Raji (cell line): ENCODE data around the gene EYA4.

Experiments
- POLR2A ChIP-seq: IDR thresholded peaks from 2 replicates; pipeline ENCODE4 v1.6.1; 2011; ENCODE audit warnings: low read depth, low read length, control low read depth; ENCODE audit not compliant: insufficient read depth

Gene EYA4

DNA sequence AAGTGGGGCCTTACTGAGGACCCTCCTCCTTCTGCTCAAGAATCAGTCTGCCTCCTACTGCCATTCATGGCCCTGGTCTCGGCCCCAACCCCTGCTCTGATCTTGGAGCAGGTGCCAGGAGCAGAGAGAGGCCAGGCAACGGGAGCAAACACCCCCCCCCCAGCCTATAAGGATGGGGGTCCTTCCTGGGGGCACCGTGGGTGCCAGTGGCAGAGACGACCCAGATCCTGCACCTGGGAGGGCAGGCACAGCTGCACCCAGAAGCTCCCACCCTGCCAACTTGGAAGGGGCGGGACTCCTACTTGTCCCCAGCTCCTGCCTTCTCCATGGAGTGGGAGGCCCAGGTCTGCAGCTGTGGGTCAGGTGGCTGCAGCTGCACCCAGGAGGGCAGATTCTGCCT is 183.2 kb downstream of the EYA4 start:
- TF ChIP-seq POLR2A, result no peak

- no peak for TF ChIP-seq POLR2A
Observed at GRCh38 chr6:133426038-133426437, 184.9 kb downstream of the EYA4 start.

GRCh38 chr6:133428295-133428694 is 187.1 kb downstream of the EYA4 start:
- no peak for TF ChIP-seq POLR2A

DNA sequence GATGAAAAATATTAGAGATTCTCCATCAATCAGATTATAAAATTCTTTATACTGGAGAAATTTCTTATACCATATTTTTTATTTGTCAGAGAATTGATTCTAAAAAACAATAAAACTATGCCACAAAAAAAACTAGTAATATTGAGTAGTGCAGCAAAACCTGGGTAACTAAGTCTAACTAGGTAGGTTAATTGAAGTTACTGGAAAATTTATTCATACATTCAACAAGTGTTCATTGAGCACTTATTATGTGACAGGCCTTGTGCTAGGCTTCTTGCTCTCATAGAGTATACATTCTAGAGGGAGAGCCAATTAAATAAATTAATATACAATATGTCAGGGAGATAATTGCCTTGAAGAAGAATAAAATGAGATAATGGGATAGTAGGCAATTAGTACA is 189.4 kb downstream of the EYA4 start:
- no peak for TF ChIP-seq POLR2A

- TF ChIP-seq POLR2A, result no peak
Observed at GRCh38 chr6:133431031-133431430, 189.9 kb downstream of the EYA4 start.

DNA sequence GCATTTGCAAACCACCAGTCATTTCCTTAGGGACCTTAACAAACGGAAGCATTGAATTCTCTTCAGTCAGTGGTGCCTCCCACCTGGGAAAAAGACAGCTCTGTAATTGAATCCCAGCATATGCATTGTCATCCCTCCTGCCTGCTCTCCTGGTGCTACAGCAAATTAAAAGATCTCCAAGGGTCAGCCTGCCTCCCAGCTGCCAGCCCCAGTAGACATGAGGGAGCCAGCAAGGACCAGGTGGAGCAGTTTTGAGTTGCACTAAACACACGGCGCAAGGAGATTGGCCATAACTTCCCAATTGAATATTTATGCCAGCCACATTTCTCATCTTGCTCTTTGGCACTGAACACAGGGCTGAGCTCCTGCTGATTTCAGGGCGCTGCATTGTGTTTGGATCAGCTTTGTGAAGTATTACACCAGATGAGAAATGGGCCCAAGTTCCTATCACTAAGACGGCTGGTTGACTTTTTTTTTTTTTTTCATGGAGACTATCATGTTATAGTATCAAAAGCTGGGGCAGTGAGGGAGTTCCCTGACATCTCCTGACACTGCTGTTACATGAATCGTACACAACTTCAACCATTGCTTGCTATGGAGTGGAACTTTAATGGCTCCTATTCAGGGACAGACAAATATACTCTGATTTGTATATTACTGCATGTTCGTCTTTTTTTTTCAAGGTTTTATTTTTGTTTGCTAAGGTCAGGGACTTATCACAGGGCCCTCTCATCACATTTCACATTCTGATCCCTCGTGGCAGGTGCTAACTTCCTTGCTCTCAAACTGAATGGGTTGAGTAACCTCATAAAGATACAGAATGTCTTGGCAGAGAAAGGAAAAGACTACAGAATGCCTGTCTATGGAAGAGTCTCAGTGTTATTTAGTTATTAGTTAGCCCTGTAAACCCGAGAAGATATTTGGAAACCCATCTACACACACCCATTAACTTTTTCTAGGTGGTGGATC is 191.1 kb downstream of the EYA4 start:
- no peak for TF ChIP-seq POLR2A

- no peak for TF ChIP-seq POLR2A
Observed at GRCh38 chr6:133435065-133435728, 194.0 kb downstream of the EYA4 start.

DNA sequence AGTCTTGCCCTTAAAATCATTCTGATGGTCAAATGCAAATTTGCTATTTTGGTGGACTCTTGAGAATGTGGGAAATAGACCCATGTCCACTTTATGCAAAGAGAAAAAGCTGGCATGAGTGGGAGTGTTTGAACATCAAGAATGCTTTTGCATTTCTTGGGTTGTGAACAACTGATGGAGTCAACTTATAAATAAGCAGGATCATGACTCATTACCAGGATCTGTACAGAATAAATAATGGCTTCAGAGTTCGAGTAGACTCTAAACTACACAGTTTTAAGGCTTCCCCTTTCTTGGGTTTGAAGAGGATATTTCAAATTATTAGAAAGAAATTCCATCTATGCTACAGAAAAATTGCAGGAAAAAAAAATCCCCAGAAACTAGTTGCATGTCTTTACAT is 195.5 kb downstream of the EYA4 start:
- no peak for TF ChIP-seq POLR2A

DNA sequence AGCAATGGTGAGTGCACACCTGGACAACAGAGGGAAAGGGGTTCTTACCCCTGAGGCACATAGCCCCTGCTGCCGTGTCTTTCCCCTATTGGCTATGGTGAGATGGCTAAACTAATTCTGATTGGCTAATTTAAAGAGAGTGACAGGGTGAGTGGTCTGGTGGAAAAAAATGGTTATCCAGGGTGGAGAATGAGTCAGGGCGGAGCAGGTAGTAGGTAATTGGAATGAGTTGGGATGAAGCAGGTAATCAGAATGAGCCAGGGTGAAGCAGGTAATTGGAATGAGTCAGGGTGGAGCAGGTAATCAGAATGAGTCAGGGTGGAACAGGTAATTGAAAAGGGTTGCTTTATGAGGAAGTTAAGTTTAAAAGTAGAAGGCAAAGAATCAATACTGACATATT is 200.3 kb downstream of the EYA4 start:
- no peak for TF ChIP-seq POLR2A

DNA sequence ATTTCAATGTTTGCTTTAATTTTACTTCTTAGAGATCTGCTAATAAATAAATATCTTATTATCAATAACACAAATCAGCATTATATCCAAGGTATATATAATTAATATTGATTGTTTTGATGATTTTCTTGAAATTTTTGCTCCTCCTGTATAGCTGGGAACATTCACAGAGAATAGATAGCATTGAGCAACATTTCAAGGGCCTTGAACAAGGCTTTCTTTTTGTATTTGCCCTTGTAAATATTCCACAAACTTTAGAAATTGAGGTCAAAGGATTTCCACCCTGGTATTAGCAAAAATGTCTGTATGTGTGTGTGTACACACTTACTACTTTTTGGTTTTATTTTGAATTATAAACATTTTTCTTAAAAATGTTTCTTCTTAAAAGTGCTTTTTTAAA is 205.6 kb downstream of the EYA4 start:
- TF ChIP-seq POLR2A, result no peak

- TF ChIP-seq POLR2A, result no peak
Observed at GRCh38 chr6:133447924-133448323, 206.8 kb downstream of the EYA4 start.

- TF ChIP-seq POLR2A, result no peak
Observed at GRCh38 chr6:133456439-133456838, 215.3 kb downstream of the EYA4 start.

DNA sequence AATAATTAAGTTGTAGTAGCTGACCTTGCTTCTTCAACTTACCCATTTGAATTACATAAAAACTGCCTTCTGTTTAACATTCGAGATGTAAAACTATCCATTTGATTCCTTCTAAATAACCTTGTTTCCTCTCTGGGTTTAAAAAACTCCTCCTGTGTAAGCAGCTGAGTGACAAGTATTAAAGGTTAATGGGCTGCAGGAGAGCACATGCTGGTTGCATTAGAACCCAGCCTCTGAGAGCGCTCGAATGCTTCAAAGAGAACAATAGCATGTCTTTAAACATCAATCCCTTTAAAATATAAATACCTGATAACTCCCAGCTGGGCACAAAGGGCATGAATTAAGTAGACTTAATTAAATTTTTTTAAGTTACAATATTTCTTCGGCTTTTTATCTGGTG is 215.8 kb downstream of the EYA4 start:
- TF ChIP-seq POLR2A, result no peak

- no peak for TF ChIP-seq POLR2A
Observed at GRCh38 chr6:133460101-133460500, 218.9 kb downstream of the EYA4 start.

DNA sequence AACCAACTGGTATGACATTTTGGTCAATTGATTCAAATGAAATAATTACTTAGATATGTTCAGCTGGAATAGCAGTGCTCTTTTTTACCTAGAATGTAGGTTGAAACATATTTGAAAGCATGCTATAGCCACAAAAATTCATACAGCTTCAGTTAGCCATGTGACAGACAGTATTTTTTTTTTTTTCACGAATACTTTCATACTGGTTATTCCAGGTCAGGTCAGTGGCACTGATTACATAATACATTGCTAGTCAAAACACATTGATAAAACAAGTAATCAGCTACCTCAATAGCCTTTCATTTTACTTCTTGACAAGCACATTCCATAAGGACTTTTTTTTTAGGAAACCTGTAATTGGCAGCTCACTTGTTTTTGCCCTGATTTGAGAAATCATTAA is 222.6 kb downstream of the EYA4 start:
- TF ChIP-seq POLR2A, result no peak

GRCh38 chr6:133466680-133467079 is 225.5 kb downstream of the EYA4 start:
- TF ChIP-seq POLR2A, result no peak
